Uterine smooth muscle cell (primary cell): ENCODE results near the gene ATF5. TPM values are rescaled to one million over a fixed set of nuclear protein-coding genes. Genes with fewer than 3 reads are reported as not detected.

ENCODE experiments used
- total RNA-seq: library from RNA; depleted of rRNA; stranded (reverse); fragments of >200 nt; gene quantifications from 2 replicates; pipeline ENCODE4 v1.2.3, GENCODE V29; 2014

Gene ATF5, protein sequence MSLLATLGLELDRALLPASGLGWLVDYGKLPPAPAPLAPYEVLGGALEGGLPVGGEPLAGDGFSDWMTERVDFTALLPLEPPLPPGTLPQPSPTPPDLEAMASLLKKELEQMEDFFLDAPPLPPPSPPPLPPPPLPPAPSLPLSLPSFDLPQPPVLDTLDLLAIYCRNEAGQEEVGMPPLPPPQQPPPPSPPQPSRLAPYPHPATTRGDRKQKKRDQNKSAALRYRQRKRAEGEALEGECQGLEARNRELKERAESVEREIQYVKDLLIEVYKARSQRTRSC
- total RNA-seq = 5.1 and 7.9 TPM in 2 replicates

DNA sequence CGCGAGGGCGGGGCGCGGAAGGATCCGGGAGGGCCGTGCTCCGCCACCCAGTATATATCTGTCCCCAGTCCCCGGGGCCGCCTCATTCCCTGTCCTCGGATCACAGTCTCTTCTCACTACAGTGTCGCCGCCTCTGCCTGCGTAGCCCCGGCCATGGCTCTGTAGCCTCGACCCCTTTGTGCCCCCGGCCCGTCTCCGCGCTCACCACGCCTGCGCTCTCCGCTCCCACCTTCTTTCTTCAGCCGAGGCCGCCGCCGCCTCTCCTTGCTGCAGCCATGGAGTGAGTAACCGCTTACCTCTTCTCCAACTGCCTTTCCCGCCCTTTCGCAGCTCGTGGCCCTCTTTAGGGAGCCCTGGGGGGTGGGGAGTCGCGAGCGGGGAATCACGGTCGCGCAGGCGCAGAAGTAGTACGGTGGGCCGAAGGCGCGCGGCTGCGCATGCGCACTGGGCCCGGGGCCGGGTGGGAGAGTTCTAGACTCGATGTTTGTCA, at the start of gene ATF5, which contains the start of gene NUP62:
TSS of gene ATF5 (plus strand) at position 85 of the 490 bp plus-strand sequence. CDS start 1,646 bp downstream, outside the sequence.
TSS of gene NUP62 (minus strand) at position 384 of the 490 bp plus-strand sequence. CDS start 19,697 bp downstream, outside the sequence.

DNA sequence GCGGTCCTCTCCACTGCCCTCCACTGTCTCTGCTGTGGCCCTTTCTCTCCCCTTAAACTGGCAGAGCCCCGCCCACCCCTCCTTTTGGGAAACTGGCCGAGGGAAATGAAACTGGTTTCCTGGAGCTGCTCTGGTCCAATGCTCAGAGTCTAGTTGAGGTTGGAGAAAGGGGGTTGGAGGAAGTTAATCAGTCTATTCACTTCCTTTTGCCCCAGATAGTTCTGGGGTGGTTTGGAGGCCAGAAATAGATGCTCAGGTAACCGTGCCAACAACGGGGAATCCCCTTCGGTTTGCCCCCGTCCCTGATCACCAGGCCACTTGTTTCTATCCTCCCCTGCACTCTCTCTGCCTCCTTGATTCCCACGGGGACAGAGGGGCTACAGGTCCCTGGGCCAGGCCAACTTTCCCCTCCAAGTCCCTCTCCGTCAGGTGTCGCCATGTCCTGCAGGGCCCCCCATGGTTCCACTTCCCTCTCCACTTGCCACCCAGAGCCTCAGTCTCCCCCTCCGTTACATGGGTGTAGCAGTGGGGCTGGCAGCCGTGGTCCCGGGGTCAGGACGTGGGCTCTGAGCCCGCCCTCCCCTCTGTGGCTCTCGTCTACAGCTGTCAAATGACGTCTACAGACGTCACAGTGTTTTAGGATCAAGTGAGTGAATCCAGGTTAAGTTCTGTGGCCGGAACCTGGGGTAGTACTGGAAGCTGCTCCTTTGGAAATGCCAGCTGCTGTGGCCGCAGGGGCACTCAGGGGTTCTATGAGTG, 32.0 kb upstream of the ATF5 start, which contains the start of gene IL4I1:
TSS of gene IL4I1 (minus strand) at position 25 of the 759 bp plus-strand sequence. CDS start 727 bp downstream, outside the sequence.

DNA sequence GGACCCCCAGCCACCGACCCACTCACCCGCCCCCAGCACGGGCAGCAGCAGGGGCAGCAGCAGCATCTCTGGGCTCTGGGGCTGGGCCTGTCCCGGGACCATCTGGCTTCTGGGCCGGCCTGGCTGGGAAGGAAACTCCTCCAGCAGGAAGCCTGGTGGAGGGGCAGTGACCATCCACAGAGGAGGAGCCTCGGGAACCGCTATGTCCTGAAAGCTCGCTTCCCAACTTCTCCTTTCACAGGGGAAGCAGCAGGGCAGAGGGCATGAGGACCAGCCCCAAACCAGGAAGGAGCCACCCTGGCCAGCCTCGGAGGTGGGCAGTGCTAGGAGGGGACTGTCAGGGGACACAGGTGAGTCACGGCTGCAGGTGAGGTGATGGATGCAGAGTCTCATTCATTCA, 32.0 kb downstream of the ATF5 start, which contains the start of gene SIGLEC11:
TSS of gene SIGLEC11 (minus strand) at position 193 of the 400 bp plus-strand sequence. CDS start at position 102, 91 bp downstream.

Other genes with a start within 250 kb of the ATF5 start
- 0.66 and 0.87 TPM in 2 replicates for gene ADM5, start 239.6 kb upstream of the ATF5 start, total RNA-seq
- gene CPT1C, start 238.1 kb upstream of the ATF5 start, total RNA-seq = 15.6 and 25.6 TPM in 2 replicates
- gene TSKS, start 165.9 kb upstream of the ATF5 start, total RNA-seq = 0.12 TPM in 1 of 2 replicates, not detected in the other
- gene AP2A1, start 162.2 kb upstream of the ATF5 start, total RNA-seq = 76.3 and 88.5 TPM in 2 replicates
- 19.0 and 25.4 TPM in 2 replicates for gene FUZ, start 115.9 kb upstream of the ATF5 start, total RNA-seq
- 17.6 and 20.6 TPM in 2 replicates for gene MED25, start 110.9 kb upstream of the ATF5 start, total RNA-seq
- gene PTOV1, start 78.0 kb upstream of the ATF5 start, total RNA-seq = 44.5 and 60.0 TPM in 2 replicates
- gene PNKP, start 61.6 kb upstream of the ATF5 start, total RNA-seq = 67.9 and 72.8 TPM in 2 replicates
- gene AKT1S1, start 51.9 kb upstream of the ATF5 start, total RNA-seq = 7.5 and 10.4 TPM in 2 replicates
- gene TBC1D17, start 51.5 kb upstream of the ATF5 start, total RNA-seq = 11.6 and 14.7 TPM in 2 replicates
- gene IL4I1, start 32.3 kb upstream of the ATF5 start, total RNA-seq = 1.2 and 1.3 TPM in 2 replicates
- gene NUP62, start 299 bp downstream of the ATF5 start, total RNA-seq = 20.6 and 32.6 TPM in 2 replicates
- not detected in 2 replicates for gene SIGLEC11, start 32.0 kb downstream of the ATF5 start, total RNA-seq
- gene VRK3, start 96.2 kb downstream of the ATF5 start, total RNA-seq = 23.0 and 26.5 TPM in 2 replicates
- gene ZNF473, start 96.8 kb downstream of the ATF5 start, total RNA-seq = 6.5 and 10.7 TPM in 2 replicates
- gene IZUMO2, start 234.1 kb downstream of the ATF5 start, total RNA-seq = not detected in 2 replicates